HepG2 (cell line): ENCODE results near the gene CAMK1G. TPM values are rescaled to one million over a fixed set of nuclear protein-coding genes. Genes with fewer than 3 reads are reported as not detected.

Source experiments
- ATAC-seq: fragments of 200-7000 bp; cut with Tn5 transposase; 3 replicates; pipeline ENCODE4 v1.9.1; 2020; ENCODE audit warnings: mild to moderate bottlenecking, moderate library complexity
- BruUV-seq: library from RNA; stranded (reverse); fragments of 400-500 nt; replicated peaks from 2 replicates; lab custom pipeline; 2021; lab: Mats Ljungman, UMichigan
- CTCF ChIA-PET: fragments of 300-600 bp; formaldehyde crosslinking; extraction: SDS; loops from one replicate; lab custom pipeline; 2021; ENCODE audit warnings: low total read pairs, inconsistent platforms, low intra/inter-chr PET ratio; lab: Yijun Ruan, JAX
- POLR2A ChIA-PET: fragments of 350-600 bp; sonication (Branson Sonifier 250); formaldehyde crosslinking; loops from one replicate; lab custom pipeline; 2020; ENCODE audit warnings: antibody characterized with exemption, inconsistent platforms; lab: Yijun Ruan, JAX
- DNase-seq: peaks from one replicate; pipeline ENCODE4 v3.0.0-alpha.2; 2015; ENCODE audit warnings: low spot score
- FAIRE-seq: peaks from 3 replicates; lab custom pipeline; 2011; peaks lifted over from hg19 to GRCh38; lab: Jason Lieb, UNC
- H2AFZ ChIP-seq: one replicate; pipeline ENCODE4 v1.6.1; 2011; ENCODE audit warnings: low read length, inconsistent platforms
- H3K27ac ChIP-seq: fragments of 300-600 bp; 3 replicates; pipeline ENCODE4 v1.8.0; 2011; ENCODE audit warnings: mixed run types, mild to moderate bottlenecking, mixed read lengths, low read length, inconsistent platforms; ENCODE audit not compliant: insufficient read depth; ENCODE audit errors: extremely low read length
- H3K27me3 ChIP-seq, 2 experiments: fragments of 200-600 bp in 1 of 2; 2 replicates in 1 of 2; 3 replicates in 1 of 2; pipeline versions ENCODE4 v1.6.0 to v1.8.0; 2011; ENCODE audit warnings: low read length in 2 of 2, mild to moderate bottlenecking in 2 of 2, moderate library complexity in 2 of 2, inconsistent platforms in 1 of 2; ENCODE audit not compliant: insufficient read depth in 2 of 2, control insufficient read depth in 1 of 2
- H3K36me3 ChIP-seq, 2 experiments: fragments of 200-600 bp in 1 of 2; replicated peaks in 1 of 2; 2 replicates in 1 of 2; 3 replicates in 1 of 2; pipeline versions ENCODE4 v1.5.1 to v1.8.0; 2011; ENCODE audit warnings: low read length in 2 of 2, inconsistent platforms in 1 of 2; ENCODE audit not compliant: insufficient read depth in 2 of 2, control insufficient read depth in 1 of 2
- H3K4me1 ChIP-seq: 2 replicates; pipeline ENCODE4 v1.5.1; 2012; ENCODE audit warnings: low read length, inconsistent platforms; ENCODE audit not compliant: insufficient read depth
- H3K4me2 ChIP-seq: 2 replicates; pipeline ENCODE4 v1.6.0; 2011; ENCODE audit warnings: low read depth, low read length, inconsistent platforms
- H3K4me3 ChIP-seq, 3 experiments: fragments of 200-600 bp in 1 of 3; sonication (generic), shearing (Covaris generic) in 1 of 3; replicated peaks in 1 of 3; 2 replicates each; pipeline ENCODE4 v1.5.1; 2011 to 2016; ENCODE audit warnings: low read length in 3 of 3, inconsistent platforms in 2 of 3, low read depth in 2 of 3, mild to moderate bottlenecking in 2 of 3, control low read depth in 1 of 3, mixed read lengths in 1 of 3; ENCODE audit not compliant: insufficient read depth in 1 of 3
- H3K79me2 ChIP-seq: one replicate; pipeline ENCODE4 v1.6.1; 2011; ENCODE audit warnings: low read length, inconsistent platforms; ENCODE audit not compliant: insufficient read depth
- H3K9ac ChIP-seq: 2 replicates; pipeline ENCODE4 v1.6.0; 2011; ENCODE audit warnings: mild to moderate bottlenecking, low read depth, low read length, inconsistent platforms; ENCODE audit not compliant: insufficient read depth
- H3K9me3 ChIP-seq: 2 replicates; pipeline ENCODE4 v1.5.1; 2012; ENCODE audit warnings: mild to moderate bottlenecking, low read length
- H4K20me1 ChIP-seq: 2 replicates; pipeline ENCODE4 v1.6.0; 2011; ENCODE audit warnings: inconsistent platforms, mild to moderate bottlenecking, low read length, moderate library complexity; ENCODE audit not compliant: insufficient read depth
- CAMTA2 ChIP-seq: sonication (generic); formaldehyde crosslinking; IDR thresholded peaks from 2 replicates; pipeline ENCODE4 v1.4.0; 2020; ENCODE audit warnings: mild to moderate bottlenecking, missing genetic modification reagents, borderline replicate concordance
- DBP ChIP-seq: sonication (generic); formaldehyde crosslinking; IDR thresholded peaks from 2 replicates; pipeline ENCODE4 v1.4.0; 2020; ENCODE audit warnings: missing genetic modification reagents; ENCODE audit errors: not compliant biosample characterization
- GLMP ChIP-seq: sonication (generic); formaldehyde crosslinking; IDR thresholded peaks from 2 replicates; pipeline ENCODE4 v1.9.0; 2021; ENCODE audit warnings: missing genetic modification reagents, mild to moderate bottlenecking, borderline replicate concordance
- GPN1 ChIP-seq: sonication (generic); formaldehyde crosslinking; IDR thresholded peaks from 2 replicates; pipeline ENCODE4 v1.5.1; 2020; ENCODE audit warnings: missing genetic modification reagents, borderline replicate concordance
- HNRNPK ChIP-seq: fragments of 200-400 bp; formaldehyde crosslinking; IDR thresholded peaks from 2 replicates; pipeline ENCODE4 v1.6.1; 2018; ENCODE audit warnings: low read length, low read depth, moderate library complexity, mild to moderate bottlenecking; ENCODE audit not compliant: poor library complexity, severe bottlenecking
- KDM1A ChIP-seq: IDR thresholded peaks from 2 replicates; pipeline ENCODE4 v1.6.1; 2016; ENCODE audit warnings: missing compliant biosample characterization
- SKI ChIP-seq: fragments of 450-650 bp; IDR thresholded peaks from one replicate; pipeline ENCODE4 v1.6.1; 2018; ENCODE audit warnings: mild to moderate bottlenecking; ENCODE audit not compliant: partially characterized antibody
- SNAI1 ChIP-seq: sonication (generic); formaldehyde crosslinking; IDR thresholded peaks from 2 replicates; pipeline ENCODE4 v1.5.0; 2020; ENCODE audit warnings: mild to moderate bottlenecking, missing genetic modification reagents, borderline replicate concordance
- ZNF780A ChIP-seq: sonication (generic); formaldehyde crosslinking; IDR thresholded peaks from 2 replicates; pipeline ENCODE4 v1.8.0; 2022; ENCODE audit warnings: mild to moderate bottlenecking, missing genetic modification reagents, moderate library complexity
- ZXDC ChIP-seq: sonication (generic); formaldehyde crosslinking; IDR thresholded peaks from 2 replicates; pipeline ENCODE4 v1.5.0; 2020; ENCODE audit warnings: mild to moderate bottlenecking, missing genetic modification reagents
- WGBS: methylation state at CpG from one replicate; pipeline ENCODE4 v1.1.6; 2017; ENCODE audit warnings: low lambda C conversion rate; 5-methylcytosine and 5-hydroxymethylcytosine counted together
- in situ Hi-C: cut with HindIII; loops from 2 replicates; pipeline ENCODE4 v1.10.0; 2017; ENCODE audit warnings: low pct_unique_long_range_greater_than_20kb; ENCODE audit not compliant: extremely low pct_ligation_motif_present
- intact Hi-C: fragments of 100-400 bp; cut with micrococcal nuclease; formaldehyde crosslinking; loops from one replicate; pipeline ENCODE4 v1.10.0; 2022; ENCODE audit not compliant: unreplicated experiment
- polyA plus RNA-seq, 8 experiments: library from polyadenylated mRNA; depleted of rRNA in 3 of 8; stranded (reverse) in 7 of 8; unstranded in 1 of 8; fragments of >200 nt; fragmentation: Illumina TruSeq in 4 of 8; extraction: Trizol in 4 of 8; gene quantifications; 2 replicates each; pipeline versions ENCODE4 v1.2.1 to v1.2.3, GENCODE V29; 2011 to 2016; ENCODE audit warnings: low read depth in 4 of 8, missing spikeins in 1 of 8, mixed read lengths in 1 of 8; ENCODE audit not compliant: insufficient read depth in 1 of 8
- total RNA-seq, 5 experiments: library from RNA; depleted of rRNA; stranded (reverse); fragments of >200 nt; fragmentation: Illumina TruSeq; extraction: Trizol; gene quantifications; 2 replicates each; pipeline ENCODE4 v1.2.3, GENCODE V29; 2016; ENCODE audit warnings: low read depth in 1 of 5

CAMK1G gene
- total and polyA plus RNA-seq, 2 of the 13 experiments (the other 11 are each of a cell fraction or from before 2014, with no cell fraction given) = not detected

- TF ChIP-seq DBP (no peak), SNAI1 (CRISPR knock-in tag) (no peak)
Measured at GRCh38 chr1:209595599-209596285, 12.2 kb downstream of the CAMK1G start (continued).

- Histone ChIP-seq H3K27ac (no peak overlapping the region), H3K36me3 (no peaks in the 10 kb centered on the region), H3K9me3 (no peaks in the 10 kb centered on the region), H3K27me3 (no peaks in the 10 kb centered on the region), H3K79me2 (no peaks in the 10 kb centered on the region), H4K20me1 (no peaks in the 10 kb centered on the region), H3K4me1 (no peaks in the 10 kb centered on the region), H3K4me2 (no peak overlapping the region), H2AFZ (no peak overlapping the region), H3K9ac (no peak overlapping the region), H3K4me3 (no peak overlapping the region)
- WGBS = 0% methylated on average over 2 of the region's 2 CpGs
- FAIRE-seq (no peak), DNase-seq (no peak), ATAC-seq (no peak)
- in situ Hi-C loops = no loop called here
- no TSS peak for BruUV-seq
- no peak for TF ChIP-seq GLMP
- no peak for TF ChIP-seq GPN1 (CRISPR knock-in tag)
- no peak for TF ChIP-seq ZNF780A (CRISPR knock-in tag)
- TF ChIP-seq SKI = no peak
- no peak for TF ChIP-seq HNRNPK
- no peak for TF ChIP-seq CAMTA2 (CRISPR knock-in tag)
- no peak for TF ChIP-seq KDM1A
- TF ChIP-seq ZXDC (CRISPR knock-in tag) = no peak
- ChIA-PET CTCF (no interaction called here), POLR2A (no interaction called here)
- intact Hi-C loops = no loop called here
Measured at GRCh38 chr1:209597499-209597898, 14.0 kb downstream of the CAMK1G start.
